ENCODE measurements around the gene P3H4.

Gene P3H4

DNA sequence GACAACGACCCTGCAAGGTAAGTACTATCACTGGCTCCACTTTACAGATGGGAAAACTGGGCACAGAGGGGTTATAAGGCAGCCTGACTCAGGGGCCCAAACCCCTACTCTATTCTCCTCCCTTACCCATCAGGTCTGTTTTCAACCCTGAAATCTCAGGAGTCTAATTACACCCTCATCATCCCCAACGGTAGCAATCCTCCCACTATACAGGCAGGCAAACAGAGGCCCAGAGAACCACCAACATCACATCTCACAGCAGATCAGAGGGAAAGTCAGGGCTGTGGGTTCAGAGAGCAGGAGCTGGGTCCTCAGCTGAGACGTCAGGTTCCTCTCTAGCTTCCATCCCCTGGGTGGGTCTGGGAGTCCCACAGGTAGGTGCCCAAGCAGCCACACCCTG, 41.8 kb downstream of the P3H4 start:
- no peak for DNase-seq (ENCODE audit: low spot score)

DNA sequence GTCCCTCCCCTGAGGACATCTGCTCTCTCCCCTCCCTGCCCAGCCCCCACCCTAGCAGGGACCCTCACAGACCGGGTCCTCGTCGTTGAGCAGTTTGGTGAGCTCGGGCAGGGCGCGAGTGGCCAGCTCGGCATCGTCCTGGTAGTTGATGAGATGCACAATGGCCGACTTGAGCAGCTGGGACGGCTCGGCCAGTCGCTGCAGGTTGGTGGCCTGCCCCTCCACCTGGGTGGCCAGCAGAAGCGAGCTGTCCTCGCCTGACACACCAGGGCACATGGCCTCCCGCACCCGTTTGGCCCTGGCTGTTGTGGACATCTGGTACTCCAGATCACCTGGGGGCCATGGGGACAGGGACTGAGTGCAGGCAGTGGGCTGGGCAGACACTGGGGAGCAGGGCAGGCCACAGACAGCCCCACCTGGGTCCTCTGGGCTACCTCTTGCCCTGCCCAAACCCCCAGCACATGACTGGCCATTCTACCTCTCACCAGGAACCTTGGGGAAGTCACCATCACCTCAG, 42.3 kb downstream of the P3H4 start:
- no peak for DNase-seq (ENCODE audit: low spot score)

DNA sequence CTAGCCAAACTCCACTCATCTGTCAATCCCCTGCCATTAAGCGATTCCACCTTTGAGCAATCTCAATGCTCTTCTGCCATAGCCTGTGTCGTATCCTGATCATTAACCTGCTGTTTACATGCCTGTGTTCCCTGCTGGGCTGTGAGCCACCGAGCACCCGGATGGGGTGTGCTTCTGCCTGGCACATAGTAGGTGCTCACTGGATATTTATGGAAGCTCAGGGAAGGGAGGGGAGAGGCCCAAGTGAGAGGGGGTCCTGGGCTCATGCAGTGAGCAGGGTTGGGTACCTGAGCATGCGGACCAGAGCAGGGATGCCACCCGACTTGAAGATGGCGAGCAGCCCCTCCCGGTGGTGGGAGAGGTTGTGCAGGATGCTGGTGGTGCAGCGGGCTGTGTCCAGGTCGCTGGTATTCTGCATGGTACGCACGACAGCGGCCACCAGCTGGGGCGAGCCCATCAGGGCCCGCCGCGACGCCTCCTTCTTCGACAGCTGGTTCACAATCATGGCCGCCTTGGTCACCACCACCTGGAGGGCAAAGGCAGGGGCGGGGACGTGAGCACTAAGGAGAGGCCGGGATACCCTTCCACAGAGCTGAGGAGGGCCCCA, 43.0 kb downstream of the P3H4 start:
- no peak for DNase-seq (ENCODE audit: low spot score)

DNA sequence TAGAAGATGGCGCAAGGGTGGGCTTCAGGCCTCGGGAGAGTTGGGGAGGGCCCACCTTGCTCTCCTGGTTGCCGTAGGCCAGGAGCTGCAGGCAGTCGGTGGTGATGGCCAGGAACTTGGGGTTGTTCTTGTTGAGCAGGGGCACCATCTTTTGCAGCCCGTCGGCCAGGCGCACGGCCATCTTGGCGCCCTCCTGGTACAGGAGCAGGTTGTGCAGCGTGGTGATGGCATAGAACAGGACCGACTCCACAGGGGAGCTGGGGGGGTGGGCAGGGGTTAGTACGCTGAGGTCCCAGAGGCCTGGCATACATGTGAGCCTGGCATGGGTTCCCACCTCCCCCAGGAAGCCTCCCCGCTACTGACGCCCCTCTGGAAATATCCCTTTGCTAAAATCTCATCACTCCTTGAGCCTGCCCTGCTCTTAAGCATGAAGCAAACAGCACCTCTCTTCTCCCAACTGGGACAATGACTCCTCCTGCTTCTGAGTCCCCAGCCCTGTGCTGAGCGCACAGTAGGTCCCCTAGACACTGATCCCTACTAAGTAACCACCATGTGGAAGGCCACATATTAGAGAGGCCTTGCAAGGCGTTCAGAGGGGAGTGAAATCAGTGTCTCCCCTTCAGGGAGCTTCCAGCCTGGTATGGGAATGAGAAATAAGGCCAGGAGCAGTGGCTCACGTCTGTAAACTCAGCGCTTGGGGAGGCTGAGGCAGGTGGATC, 44.3 kb downstream of the P3H4 start:
- no peak for DNase-seq (ENCODE audit: low spot score)

DNA sequence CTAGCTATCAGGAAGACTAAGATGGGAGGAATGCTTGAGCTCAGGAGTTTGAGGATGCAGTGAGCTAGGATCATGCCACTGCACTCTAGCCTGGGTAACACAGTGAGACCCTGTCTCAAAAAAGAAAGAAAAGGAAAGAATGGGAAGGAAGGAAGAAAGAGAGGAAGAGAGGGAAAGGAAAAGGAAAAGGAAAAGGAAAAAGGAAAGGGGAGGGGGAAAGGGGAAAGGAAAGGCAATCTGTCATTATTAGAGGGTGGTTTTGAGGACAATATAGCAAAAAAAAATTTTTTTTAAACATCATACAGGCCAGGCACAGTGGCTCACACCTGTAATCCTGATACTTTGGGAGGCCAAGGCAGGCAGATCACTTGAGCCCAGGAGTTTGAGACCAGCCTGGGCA, 45.6 kb downstream of the P3H4 start:
- DNase-seq (ENCODE audit: low spot score), result no peak

DNA sequence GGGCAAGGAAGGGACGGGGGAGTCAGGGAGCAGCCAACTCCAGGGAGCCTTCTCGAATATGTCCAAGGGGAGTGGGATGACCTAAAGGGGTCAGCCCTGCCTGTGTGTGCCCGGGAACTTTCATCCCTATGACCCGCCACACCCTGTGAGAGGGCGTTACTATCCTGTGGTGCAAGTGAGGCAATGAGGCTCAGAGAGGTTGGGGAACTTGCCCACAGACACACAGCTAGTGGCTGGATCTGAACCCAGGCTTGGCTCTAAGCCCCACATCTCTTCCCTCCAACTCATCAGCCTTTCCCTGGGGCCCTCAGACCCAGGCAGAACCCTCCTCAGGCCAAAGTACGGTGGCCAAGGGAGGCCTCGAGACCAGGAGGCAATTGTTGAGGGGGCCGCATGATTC, 48.4 kb downstream of the P3H4 start:
- DNase-seq (ENCODE audit: low spot score), result no peak

DNA sequence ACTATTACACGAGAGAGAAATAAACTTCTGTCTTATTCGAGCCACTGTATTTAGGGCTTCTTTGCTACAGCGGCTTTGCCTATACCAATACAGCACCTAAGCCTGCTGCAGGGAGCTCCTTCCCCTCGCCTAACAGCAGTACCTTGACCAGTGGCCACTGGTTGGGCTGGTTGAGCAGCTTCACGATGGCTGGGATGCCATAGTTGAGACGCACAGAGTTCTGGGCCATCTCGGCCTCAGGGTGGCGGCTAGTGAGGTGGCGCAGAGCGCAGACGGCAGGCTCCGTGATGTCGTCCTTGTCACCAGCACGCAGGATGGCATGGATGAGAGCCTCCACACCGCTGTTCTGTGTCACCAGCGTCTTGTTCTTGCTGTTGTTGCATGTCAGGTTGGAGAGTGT, 48.9 kb downstream of the P3H4 start:
- DNase-seq (ENCODE audit: low spot score), result no peak

DNA sequence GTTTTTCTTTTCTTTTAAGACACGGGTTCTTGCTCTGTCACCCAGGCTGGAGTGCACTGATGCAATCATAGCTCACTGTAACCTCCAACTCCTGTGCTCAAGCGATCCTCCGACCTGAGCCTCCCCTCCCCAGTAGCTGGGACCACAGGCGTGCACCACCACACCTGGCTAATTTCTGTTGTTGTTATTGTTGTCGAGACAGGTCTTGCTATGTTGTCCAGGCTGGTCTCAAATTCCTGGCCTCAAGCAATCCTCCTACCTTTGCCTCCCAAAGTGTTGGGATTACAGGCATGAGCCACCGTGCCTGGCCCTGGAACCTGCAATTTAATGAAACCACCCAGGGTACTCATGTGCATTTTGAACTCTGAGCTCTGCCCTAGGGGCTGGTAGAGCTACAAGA, 49.4 kb downstream of the P3H4 start:
- no peak for DNase-seq (ENCODE audit: low spot score)

DNA sequence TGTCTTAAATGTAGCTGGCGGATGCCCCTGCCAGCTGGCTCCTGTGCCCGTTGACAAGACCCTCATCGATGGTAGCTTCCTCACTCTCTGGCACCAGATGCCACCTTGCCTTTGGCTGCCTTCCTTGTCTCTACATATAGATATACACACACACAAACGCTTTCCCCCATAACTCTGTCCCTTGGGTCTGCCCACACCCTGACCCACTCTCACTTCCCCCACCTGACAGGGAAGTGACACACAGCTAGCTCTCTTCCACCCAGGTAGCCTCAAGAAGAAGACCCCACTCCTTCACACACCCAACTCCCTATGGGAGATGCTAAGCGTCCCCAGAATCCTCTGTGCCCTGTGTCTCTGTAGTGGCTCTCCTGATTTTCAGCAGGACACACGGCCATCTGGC, 50.9 kb downstream of the P3H4 start:
- no peak for DNase-seq (ENCODE audit: low spot score)

DNA sequence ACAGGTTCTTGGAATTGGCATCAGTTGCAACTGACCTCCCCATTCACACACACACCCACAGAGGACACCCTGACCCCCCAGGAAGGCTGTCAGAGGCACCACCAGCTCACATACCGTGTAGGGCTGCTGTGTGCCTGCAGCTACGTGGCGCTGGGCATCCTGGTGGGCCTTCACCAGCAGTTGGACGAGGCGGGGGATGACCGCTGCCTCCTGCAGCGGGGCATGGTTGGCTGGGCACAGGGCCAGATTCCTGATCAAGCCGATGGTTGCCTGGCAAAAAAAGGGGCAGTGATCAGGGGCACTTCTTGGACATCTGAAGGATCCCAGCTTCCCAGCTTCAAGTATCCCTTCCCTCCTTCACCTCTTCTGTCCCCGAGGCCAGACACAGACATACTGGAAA, 53.1 kb downstream of the P3H4 start:
- DNase-seq (ENCODE audit: low spot score), result no peak

DNA sequence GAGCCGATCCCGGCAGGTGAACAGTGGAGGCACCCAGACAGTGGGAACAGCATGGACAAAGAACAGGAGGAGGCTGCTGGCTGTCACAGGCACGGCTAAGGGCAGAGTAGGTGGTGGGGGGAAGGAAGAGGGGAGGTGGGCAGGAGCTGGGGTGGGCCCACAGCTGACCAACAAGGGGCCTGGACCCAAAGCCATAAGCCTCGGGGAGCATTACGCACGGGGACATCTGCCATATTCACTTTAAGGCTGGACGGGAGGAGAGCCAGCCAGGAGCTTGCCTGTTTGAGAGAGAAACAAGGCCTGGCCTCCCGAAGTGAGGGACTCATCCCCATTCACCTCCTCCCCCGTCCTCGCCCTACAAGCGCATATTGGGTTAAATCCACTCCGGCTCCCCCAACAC, 57.7 kb downstream of the P3H4 start:
- no peak for DNase-seq (ENCODE audit: low spot score)
